NCI-H2107 (cell line): ENCODE measurements around the gene RAPGEF5.
"Not testable (repeated sequence)": the region's sequence is repeated elsewhere in the genome, so short reads cannot be mapped to it uniquely, and the experiment has no call there.

Source experiments
- DNase-seq: peaks from one replicate; lab custom pipeline; 2025; lab: John Stamatoyannopoulos, UW

RAPGEF5 gene

DNA sequence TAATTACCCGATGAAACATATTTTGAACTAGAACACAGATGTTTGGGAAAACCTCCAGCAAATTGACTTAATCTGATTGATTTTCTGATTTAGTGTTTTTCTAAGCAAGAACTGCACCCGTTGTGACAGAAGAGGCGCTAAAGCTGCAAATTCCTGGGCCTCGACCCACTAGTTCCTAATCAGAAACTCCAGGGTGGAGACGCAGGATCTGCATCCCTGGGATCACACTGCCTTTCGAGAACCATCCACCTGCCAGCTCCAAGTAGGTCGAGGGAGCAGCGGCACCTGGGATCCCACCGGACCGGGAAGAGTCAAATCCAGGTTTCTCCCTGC is 274.4 kb downstream of the RAPGEF5 start:
- DNase-seq = no peak

GRCh38 chr7:22080219-22080618 is 276.7 kb downstream of the RAPGEF5 start:
- not testable (repeated sequence) for DNase-seq

GRCh38 chr7:22078872-22079271 is 278.1 kb downstream of the RAPGEF5 start:
- DNase-seq = not testable (repeated sequence)

DNA sequence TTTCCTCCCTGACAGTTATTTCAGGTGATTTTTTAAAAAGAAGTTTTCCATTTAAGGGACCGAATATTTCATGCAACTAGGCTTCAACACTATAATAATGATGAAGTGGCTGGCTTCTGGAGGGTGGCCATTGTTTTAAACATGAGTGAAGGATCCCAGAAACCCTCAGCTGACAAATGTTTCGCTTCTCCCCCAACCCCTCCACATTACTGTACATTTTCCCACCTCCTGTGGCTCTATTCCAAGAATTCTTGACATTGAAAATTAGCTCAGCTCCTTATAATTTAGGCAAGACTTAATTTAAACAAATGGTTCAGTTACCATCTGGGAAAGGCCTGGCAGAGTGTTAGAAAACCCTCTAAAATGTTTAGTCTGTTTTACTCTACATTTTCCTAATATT is 281.4 kb downstream of the RAPGEF5 start:
- DNase-seq = no peak

- no peak for DNase-seq
Measured at GRCh38 chr7:22074897-22075296, 282.1 kb downstream of the RAPGEF5 start.
